RWPE2 (cell line): ENCODE measurements around the gene CHPF.

Experiments
- ATAC-seq: fragments of 200-7000 bp; cut with Tn5 transposase; 3 replicates; pipeline ENCODE4 v1.9.1; 2021; ENCODE audit warnings: low read depth
- DNase-seq: peaks from one replicate; pipeline ENCODE4 v3.0.0-alpha.2; 2020; ENCODE audit warnings: low spot score
- H3K27ac ChIP-seq: fragments of 450-650 bp; 2 replicates; pipeline ENCODE4 v1.5.1; 2017; ENCODE audit warnings: mild to moderate bottlenecking; ENCODE audit not compliant: poor library complexity, severe bottlenecking
- H3K27me3 ChIP-seq: fragments of 250-450 bp; sonication (Bioruptor Pico); 2 replicates; pipeline ENCODE4 v1.5.1; 2021; ENCODE audit warnings: mild to moderate bottlenecking, moderate library complexity; ENCODE audit not compliant: insufficient read depth, poor library complexity, severe bottlenecking
- H3K36me3 ChIP-seq: fragments of 250-450 bp; sonication (Bioruptor Pico); 2 replicates; pipeline ENCODE4 v1.5.1; 2020; ENCODE audit warnings: low read depth, mild to moderate bottlenecking, moderate library complexity
- H3K4me1 ChIP-seq: fragments of 250-450 bp; sonication (Bioruptor Pico); 2 replicates; pipeline ENCODE4 v1.5.1; 2021; ENCODE audit warnings: mild to moderate bottlenecking, moderate library complexity; ENCODE audit not compliant: insufficient read depth, poor library complexity, severe bottlenecking
- H3K4me3 ChIP-seq: fragments of 250-450 bp; sonication (Bioruptor Pico); 2 replicates; pipeline ENCODE4 v1.5.1; 2021; ENCODE audit warnings: mild to moderate bottlenecking, moderate library complexity; ENCODE audit not compliant: severe bottlenecking
- H3K9me3 ChIP-seq: fragments of 250-450 bp; sonication (Bioruptor Pico); 2 replicates; pipeline ENCODE4 v1.5.1; 2021; ENCODE audit warnings: mild to moderate bottlenecking, moderate library complexity; ENCODE audit not compliant: severe bottlenecking
- TF ChIP-seq, protein P1 (sequence below): fragments of 450-650 bp; IDR thresholded peaks from one replicate; pipeline ENCODE4 v1.5.1; 2017; ENCODE audit warnings: mild to moderate bottlenecking, moderate library complexity; ENCODE audit not compliant: poor library complexity, severe bottlenecking

Gene CHPF

DNA sequence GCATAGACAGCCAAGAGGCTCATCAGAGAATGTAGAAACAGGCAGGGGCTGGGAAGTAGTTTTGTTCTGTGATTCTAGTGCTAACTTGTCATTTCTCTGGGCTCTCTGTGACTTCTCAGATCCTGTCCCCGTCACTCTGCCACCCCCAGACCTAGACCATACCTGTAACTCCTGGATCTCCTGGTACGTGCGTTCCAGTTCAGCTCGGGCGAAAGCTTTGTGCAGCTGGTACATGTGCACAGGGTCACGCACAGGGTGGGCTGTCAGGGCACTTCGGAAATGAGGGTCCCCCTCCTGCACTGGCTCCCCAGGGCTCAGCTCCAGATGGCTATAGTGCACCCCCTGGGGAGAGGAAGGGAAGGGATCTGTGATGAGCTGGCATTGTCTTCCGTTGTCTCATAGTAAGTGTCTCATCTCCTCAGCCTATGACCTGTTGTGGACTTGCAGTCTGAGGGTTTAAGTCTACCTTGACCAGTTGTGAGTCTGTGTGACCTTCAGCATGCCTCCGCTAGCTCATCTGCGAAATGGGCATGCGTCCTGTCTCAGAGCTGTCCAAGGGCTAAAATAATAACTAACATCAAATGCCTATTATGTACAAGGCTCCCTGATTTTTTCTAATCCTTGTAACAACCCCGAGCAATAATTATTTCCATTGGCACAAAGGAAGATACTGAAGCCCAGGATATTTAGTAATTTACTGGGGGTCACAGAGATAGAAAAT lies 2.7 kb downstream of the CHPF start:
- Histone ChIP-seq H3K4me1 (peaks cover 9% of the 10 kb centered on the region), H3K9me3 (no peaks in the 10 kb centered on the region)

DNA sequence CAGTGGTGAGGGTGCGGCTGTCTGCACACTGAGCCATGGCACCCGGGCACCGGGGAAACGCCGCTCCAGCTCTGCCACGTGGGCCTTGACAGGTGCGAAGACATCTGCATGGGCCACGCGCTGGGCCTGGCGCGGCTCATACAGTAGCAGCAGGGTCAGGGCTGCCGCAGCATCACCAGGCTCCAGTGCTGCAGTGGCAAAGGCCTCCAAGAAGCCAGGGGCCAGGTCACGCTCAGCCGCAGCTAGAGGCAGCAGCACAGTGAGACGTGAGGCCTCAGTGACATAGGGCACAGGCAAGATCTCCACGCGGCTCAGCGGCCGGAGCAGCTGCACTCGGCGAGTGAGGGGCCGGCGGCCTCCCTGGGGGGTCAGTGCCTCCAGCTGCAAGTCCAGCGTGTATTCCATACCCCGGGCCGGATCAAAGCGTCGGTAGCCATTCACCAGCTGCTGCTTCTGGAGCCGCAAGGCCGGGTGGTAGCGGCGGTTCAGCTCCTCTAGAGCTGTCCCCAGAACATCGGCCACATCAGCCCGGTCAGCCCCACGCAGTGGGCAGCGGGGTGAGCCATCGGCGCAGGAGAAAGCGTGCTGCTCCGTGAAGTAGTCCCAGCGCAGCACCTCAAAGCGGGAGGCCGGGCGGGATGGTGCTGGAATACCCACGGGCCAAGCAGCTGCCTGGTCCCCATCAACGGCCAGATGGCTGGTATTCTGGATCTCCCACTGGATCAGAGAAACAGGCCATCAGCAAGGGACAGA lies 3.5 kb downstream of the CHPF start:
- H3K36me3 ChIP-seq, result peaks cover 27% of the 10 kb centered on the region
- no peak overlapping the region for H3K4me3 ChIP-seq
- ATAC-seq (no peak), DNase-seq (no peak)
- no peaks in the 10 kb centered on the region for H3K9me3 ChIP-seq
- peaks cover 9% of the 10 kb centered on the region for H3K4me1 ChIP-seq
- H3K27me3 ChIP-seq, result no peaks in the 10 kb centered on the region
- no peak overlapping the region for H3K27ac ChIP-seq
- TF ChIP-seq, protein P1, sequence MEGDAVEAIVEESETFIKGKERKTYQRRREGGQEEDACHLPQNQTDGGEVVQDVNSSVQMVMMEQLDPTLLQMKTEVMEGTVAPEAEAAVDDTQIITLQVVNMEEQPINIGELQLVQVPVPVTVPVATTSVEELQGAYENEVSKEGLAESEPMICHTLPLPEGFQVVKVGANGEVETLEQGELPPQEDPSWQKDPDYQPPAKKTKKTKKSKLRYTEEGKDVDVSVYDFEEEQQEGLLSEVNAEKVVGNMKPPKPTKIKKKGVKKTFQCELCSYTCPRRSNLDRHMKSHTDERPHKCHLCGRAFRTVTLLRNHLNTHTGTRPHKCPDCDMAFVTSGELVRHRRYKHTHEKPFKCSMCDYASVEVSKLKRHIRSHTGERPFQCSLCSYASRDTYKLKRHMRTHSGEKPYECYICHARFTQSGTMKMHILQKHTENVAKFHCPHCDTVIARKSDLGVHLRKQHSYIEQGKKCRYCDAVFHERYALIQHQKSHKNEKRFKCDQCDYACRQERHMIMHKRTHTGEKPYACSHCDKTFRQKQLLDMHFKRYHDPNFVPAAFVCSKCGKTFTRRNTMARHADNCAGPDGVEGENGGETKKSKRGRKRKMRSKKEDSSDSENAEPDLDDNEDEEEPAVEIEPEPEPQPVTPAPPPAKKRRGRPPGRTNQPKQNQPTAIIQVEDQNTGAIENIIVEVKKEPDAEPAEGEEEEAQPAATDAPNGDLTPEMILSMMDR, result no peak

More for the DNA sequence above, 2.7 kb downstream of the CHPF start:
- no peak for DNase-seq
- peaks cover 27% of the 10 kb centered on the region for H3K36me3 ChIP-seq
- H3K27ac ChIP-seq, result no peak overlapping the region
- TF ChIP-seq, protein P1, result no peak
- no peak for ATAC-seq
- no peaks in the 10 kb centered on the region for H3K27me3 ChIP-seq
- no peak overlapping the region for H3K4me3 ChIP-seq

DNA sequence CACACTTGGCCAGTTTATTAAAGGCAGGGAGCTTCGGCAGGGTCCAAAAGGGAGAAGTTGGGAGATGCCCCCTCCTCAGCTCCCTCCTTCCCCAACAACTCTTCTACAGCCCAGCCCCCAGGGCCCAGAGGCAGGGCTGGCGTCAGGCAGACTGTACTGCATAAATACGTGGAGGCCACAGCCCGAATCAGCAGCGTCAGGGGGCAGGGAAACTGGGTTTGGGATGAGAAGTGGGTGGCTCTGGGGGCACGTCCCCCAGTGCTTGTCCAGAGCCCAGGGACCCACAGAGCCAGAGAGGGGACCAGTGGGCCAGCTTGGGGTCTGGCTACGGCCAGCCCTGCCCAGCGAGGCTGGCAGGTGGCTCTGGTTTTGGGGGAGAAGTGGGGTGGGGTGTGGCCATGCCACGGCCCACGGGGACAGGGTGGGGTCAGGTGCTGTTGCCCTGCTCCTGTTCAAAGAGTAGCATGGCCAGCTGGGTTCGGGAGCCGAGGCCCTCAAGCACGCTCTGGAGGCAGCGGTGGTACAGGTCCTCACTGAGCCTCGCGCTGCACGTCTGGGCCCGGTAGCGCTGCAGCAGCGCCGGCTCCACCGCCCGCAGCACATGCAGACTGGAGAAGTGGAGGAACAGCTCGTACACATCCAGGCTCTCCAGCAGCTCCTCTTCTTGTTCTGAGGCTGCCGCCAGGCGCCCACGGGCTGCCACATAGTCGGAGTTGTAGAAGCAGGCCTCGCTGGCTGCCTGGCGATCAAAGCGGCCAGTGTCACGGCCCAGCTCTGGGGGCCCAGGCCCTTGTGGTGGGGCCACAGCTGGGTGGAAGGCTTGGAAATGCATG lies 4.4 kb downstream of the CHPF start:
- Histone ChIP-seq H3K4me3 (no peak overlapping the region), H3K27me3 (no peaks in the 10 kb centered on the region), H3K27ac (peak overlapping the region; percentile 4), H3K36me3 (peaks cover 27% of the 10 kb centered on the region), H3K9me3 (no peaks in the 10 kb centered on the region), H3K4me1 (peaks cover 9% of the 10 kb centered on the region)
- ATAC-seq (no peak), DNase-seq (no peak)
- TF ChIP-seq, protein P1, result no peak

DNA sequence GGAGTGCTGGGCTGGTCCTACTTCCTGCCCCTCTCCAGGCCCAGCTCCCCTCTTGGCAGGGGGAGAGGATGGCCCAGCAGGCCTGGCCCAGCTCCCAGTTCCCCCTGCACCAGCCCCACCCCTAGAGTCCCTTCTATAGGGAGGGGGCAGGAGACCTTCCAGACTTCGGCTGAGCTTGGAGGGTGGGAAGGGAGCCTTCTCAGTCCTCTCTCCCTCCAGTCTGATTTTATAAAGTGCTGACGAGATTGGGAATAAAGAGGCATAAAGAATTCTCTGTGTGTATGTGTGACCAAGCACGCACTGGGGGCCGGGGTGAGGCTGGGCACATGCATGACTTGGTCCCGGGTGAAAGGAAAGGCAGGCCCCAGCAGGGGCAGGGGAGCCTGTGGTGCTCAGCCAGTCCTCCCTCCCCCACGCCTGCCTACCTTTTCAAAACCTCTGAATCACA lies 5.1 kb downstream of the CHPF start:
- TF ChIP-seq, protein P1, result no peak
- H3K4me3 ChIP-seq, result no peak overlapping the region
- peaks cover 27% of the 10 kb centered on the region for H3K36me3 ChIP-seq
- H3K27ac ChIP-seq, result peak overlapping the region; percentile 4
- ATAC-seq (no peak), DNase-seq (no peak)
- no peaks in the 10 kb centered on the region for H3K9me3 ChIP-seq
- H3K27me3 ChIP-seq, result no peaks in the 10 kb centered on the region
- peaks cover 9% of the 10 kb centered on the region for H3K4me1 ChIP-seq
